DMS114 treated with DMSO at 0.1 percent for 48 hours (cell line): ENCODE measurements around the gene PLCL1.

Experiments
- DNase-seq: peaks from one replicate; lab custom pipeline; 2025; ENCODE audit not compliant: unreplicated experiment; lab: John Stamatoyannopoulos, UW

Gene PLCL1

DNA sequence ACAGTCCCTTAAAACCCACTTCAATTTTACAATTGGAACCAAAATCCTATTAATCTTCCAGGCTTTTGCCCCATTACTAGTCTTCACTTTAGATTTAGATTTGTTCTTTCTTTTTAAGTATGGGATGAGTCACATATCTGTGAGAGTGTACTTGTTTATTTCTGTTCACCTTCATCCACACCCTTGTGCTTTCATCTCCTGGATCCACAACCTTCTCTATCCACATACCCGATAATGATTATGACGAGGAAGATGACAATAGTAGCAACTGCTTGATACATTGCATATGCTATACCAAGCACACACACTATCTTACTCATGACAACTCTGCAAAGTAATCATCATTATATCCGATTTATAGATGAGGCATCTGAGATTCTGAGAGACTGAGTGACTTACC, 297.3 kb downstream of the PLCL1 start:
- DNase-seq, result no peak

DNA sequence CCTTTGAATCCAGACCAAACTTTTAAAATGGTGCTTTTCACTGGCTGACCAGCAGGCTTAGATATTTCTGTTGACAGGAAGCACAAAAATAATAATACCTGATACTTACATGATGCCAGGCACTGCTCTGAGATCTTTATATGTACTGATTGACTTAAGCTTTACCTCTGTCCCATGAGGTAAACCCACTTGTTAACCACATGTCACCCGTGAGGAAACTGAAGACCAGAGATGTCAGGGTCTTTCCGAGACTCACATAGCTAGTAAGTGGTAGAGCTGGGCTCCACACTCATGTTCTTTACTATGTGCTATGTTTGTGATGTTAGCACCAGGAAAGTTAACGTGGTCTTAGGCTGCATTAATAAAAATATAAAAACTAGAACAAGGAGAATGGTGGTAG, 297.7 kb downstream of the PLCL1 start:
- no peak for DNase-seq

DNA sequence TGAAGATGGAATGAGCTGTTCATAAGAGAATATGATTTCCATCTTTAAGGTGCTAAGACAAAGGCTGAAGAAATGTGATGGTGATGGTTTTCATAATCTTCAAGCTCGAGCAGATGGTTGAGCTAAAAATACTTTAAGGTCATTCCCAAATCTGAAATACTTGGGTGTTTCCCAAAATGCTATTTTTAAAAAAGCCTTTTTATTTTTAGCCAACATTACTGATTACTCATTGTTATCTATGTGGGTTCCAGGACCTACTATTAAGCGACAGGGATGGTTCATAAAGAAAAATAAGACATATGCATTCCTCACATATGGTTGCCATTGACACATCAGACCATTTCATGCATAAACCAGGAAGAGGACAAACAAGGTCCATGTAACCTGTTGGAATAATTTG, 298.5 kb downstream of the PLCL1 start:
- DNase-seq, result no peak

DNA sequence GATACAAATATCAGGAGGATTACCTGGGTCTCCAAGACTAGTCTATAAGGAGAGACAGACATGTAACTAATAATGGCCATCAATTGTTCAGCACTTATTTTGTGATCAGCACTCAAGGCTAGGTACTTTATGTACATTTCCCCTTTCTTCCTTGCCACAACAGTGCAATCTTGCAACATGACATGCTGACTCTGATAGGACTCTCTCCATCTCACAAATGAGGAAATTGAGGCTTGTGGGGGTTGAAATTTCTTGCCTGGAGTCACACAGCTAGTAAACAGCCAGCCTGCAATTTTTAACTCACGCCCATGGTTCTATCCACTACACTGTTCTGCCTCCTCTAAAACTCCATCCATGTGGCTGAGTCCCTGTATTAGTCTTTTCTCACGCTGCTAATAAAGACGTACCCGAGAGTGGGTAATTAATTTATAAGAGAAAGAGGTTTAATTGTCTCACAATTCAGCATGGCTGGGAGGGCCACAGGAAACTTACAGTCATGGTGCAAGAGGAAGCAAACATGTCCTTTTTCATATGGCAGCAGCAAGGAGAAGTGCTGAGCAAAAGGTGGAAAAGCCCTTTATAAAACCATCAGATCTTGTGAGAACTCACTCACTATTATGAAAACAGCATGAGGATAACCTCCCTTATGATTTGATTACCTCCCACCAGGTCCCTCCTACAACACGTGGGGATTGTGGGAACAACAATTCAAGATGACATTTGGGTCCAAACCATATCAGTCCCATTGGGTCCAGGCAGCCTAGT, 302.4 kb downstream of the PLCL1 start:
- DNase-seq, result no peak

DNA sequence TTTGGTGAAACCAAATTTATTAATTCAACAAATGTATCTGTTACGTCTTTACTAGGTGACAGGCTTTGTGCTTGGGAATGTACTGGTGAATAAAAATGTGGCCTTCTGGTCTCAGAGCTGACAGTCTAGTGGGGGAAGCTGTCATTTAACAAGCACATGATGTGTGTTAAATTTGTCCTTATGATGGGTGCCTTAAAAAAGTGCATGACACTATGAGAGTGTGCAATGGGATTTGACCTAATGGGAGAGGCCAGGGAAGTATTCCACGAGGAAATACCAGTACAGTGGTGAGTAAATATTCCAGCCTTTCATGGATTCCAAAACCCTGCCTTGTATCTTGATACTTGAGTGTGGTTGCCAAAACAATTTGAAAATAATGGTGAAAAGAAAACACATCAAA, 308.9 kb downstream of the PLCL1 start:
- DNase-seq, result no peak

DNA sequence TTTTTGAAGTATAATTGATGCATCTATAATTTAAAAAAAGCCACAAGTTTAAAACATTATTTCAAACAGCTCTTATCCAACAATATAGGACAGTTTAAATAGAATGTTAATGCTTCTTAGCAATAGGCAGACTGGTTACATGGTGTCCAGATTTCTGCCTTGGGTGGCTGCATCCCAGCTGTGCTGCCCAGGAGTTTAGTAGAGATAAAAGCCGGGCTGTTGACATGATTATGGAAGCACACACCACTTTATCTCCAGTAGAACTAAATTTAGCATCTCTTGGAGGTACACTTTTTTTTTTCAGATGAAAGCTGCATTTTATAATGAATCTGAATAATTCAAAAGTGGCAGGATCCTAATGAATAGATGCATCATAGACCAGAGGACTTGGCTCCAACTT, 309.7 kb downstream of the PLCL1 start:
- no peak for DNase-seq

DNA sequence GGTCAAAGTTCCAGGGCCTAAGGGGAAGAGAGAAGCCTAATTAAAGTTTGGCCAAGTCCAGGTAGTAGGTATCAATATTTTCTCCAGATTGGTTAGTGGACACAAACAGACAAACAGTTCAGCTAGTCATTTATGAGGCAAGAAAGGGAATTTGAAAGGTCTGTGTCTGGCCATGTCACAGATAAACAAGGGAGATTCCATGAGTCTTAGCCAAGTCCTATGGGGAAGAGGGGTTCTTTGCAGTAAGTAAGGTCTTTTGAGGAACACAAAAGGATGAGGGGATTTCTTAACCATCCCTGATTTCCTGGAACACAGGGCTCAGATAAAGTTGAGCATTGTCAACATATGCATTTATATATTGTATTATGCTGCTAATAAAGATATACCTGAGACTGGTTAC, 310.8 kb downstream of the PLCL1 start:
- DNase-seq, result no peak

DNA sequence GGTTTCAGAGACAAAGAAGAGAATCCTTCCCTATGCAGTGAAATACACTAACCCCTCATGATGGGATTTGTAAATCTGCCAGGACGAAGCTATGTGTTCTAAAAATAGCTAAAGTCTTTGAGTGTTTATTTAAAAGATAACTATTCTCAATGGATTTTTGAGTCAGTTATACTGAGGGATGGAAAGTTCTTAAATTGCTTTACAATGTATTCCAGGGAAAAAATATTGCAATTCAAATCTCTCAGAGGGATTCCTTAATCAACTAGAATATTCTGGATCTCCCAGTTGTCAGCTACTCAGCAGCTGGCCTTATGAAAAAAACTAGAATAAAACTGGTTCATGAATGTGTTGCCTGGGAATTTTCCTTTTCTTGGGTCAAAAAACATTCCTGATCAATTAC, 312.4 kb downstream of the PLCL1 start:
- DNase-seq, result no peak

DNA sequence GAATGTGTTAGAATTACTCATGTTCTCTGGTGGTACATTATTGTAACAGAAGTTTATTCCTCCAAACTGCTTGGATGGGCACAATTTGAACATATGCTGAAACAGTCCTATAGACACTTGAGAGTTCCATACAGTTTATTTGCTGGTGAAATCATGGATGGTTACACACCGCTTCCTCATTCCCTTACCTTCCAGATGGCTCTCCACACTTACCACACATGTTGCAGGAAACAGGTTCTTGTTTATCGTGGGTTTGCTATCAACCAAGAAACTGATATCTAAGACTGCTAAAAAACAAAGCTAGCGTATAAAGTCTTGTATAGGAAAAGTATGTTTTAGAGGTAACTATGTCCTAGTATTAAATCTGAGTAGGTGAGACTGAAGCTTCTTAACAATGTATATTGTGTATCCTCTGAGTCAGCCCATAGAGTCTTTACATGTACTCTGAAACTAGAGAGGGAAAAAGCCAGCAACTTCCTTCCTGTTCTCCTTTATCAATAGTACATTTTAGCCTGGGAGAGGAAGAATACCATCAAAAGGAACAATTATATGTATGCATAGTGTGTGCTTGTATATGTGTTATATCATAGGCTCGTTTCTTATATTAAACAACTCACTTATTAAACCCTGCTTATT, 313.1 kb downstream of the PLCL1 start:
- no peak for DNase-seq

DNA sequence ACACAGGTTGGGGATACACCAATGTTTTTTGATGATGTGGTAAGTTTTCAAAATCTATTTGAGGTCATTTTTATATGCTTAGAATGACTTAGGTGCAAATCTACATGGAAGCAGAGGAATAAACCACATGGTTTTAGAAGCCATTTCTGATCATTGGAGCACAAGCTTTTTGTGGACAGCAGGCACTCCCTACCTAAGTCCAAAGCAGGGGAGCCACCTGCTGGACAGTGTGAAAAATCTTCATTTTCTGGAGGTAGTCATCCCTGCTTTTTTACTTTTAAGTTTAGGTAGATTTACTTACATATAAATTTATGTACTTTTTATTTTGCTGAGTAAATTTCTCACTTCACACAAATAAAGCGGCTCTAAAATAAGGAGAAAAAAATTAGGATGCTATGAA, 323.2 kb downstream of the PLCL1 start:
- DNase-seq, result peak; percentile 36

DNA sequence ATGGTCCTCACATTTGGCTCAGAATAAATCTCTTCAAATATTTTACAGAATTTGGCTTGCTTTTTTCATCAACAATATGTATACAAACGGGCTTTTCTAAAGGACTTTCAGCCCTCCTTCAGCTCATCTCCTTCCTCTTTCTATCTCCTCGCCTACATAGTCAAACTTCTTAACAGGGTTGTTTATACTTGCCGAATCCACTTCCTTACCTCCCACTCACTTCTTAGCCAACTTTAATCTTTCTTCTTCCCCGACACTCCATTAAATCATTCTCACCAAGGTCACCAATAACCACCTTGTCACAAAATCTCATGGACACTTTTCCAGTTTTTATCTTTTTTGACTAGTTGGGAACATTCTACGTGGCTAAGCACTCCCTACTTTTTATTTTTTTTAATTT, 325.2 kb downstream of the PLCL1 start:
- no peak for DNase-seq

DNA sequence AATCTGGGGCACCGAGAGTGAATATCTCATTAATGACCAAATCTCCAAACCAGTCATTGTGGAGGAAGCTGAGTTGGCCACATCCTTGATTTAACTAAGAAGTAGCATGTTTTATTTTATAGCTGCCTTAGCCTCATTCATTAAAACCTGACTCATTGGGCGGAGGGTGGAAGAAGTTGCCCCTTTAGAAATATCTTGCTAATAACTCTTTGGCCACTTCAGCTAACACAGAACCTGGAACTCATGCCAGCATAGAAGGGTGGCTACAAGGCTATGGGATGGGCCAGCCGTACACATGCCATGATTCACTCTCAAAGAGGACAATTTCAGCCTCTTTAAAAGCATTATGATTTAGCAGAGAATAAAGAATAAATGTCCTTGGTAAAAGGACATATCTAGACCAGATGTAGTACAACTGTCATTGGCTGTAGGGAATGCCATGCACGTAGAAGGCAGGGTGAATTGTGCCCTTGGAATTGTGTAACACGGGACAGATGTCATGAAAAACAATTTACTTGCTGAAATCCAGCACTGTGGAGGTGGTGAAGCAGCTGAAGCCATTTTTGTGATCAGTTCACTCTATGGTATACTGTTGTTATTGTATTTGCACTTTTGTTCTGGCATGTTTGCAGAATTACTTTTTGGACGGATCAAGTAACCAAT, 330.0 kb downstream of the PLCL1 start:
- no peak for DNase-seq

DNA sequence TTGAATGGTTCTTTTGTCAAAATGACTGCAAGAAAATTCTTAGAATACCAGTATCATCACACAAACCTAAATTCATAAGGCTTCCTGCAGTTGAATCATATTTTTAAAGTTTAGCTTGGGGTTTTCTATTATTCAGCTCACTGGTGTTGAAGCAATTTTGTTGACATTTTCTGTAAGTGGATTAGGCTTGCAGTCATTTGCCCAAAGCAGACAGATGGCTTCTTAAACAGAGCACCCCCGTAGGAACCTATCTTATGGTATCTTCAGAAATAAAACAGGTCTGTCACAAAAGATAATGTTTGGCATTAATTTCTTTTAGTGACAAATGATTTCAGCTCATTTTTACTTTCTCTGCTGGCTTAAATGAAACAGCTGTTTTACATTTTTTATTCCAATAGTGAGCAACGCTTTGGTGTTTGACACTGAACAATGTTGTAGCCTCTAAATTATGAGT, 331.1 kb downstream of the PLCL1 start:
- DNase-seq, result no peak

DNA sequence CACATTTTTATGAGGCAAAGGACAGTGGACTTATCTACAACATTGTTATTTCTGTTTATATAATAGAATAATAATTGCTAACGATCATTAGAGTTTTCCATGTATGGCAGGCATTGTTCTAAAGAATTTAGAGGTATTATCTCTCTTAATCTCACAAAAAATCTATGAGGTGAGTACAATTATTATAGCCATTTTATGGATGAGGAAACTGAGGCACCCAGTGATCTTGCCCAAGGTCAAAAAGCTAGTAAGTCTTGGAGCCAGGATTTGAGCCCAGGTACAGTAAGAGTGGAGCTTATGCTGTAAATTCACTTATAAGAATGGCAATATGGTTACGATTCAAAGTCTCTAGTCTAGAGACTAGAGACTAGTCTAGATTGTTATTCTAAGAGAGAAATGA, 331.7 kb downstream of the PLCL1 start:
- no peak for DNase-seq

DNA sequence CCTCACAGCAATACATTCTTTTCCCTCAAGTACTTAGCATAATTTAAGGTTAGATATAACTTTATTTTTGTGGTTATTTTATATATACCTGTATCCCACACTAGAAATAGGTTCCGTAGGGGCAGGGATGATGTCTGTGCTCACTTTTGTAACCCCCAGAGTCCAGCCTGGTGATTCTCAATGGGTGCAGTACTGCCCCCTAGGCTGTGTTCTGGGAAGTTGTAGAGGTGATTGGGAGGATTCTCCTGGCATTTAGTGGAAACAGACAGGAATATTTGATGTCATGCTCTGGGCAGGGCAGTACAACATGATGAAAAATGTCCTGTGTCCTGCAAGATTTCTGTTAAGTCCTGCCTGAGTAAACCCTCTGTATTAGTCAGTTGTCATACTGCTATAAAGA, 333.3 kb downstream of the PLCL1 start:
- no peak for DNase-seq

DNA sequence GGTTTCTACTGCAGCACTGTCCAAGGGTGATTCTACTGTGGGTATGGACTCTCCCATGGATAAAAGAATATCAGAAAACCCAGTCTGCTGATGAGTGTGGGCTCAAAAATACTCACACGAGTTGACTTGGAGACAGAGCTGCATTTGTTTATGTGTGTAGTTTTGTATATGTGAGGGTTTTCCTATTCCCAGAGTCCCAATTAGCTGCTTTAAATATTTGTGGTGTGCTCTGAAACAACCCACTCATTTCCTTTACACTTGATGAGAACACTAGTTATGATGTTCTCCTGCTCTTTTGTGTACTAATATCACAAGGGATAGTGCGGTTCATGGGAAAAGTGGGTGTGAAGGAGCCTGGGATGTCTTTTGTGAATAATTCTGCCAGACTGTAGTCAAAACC, 337.3 kb downstream of the PLCL1 start:
- DNase-seq, result no peak

DNA sequence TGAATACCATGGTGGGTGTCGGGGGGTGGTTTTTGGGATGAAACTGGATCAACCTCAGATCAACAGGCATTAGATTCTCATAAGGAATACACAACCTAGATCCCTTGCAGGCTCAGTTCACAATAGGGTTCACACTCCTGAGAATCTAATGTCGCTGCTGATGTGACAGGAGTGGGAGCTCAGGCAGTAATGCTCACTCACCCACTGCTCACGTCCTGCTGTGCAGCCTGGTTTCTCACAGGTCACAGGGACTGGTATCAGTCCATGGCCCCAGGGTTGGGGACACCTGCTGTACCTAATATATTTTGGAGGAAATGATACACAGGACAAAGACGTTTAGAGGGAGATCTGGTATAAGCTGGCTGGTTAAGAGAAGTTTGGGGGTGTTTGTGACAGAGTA, 338.8 kb downstream of the PLCL1 start:
- DNase-seq, result no peak

DNA sequence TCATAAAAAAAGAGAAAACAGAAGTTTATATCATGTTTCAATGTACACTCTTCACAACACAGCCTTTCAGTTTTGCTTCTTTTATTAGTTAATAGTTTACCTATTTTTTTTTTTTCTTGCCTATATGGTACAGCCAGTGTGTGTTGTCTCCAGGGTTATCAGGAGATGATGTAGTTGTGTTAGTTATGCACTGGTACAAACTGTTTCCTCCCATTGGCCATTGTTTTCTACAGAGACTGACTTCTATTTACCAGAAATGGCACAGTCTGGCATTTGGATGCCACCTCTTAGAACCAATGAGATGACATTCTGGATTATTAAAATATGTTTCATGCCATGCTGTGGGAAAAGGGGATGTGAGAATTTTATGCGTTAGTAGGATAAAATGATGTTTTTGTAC, 339.4 kb downstream of the PLCL1 start:
- no peak for DNase-seq

DNA sequence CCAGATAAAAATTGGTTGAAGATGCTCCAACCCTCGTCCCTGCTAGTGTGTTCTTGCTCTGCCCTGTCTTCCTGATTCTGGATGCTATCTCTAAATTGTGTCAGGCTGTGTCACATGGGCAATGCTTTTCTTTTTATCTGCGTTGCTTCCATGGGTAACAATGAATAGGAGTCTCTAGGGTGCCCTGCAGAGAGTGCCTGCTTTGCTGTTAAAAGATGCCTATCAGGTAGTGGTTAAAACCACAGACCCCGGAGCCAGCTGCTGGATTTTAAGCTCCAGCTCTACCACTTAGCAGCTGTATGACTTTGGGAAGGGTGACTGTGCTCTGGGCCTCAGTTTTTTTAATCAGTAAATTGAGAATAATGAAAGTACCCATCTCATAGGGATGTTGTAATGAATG, 340.3 kb downstream of the PLCL1 start:
- no peak for DNase-seq

DNA sequence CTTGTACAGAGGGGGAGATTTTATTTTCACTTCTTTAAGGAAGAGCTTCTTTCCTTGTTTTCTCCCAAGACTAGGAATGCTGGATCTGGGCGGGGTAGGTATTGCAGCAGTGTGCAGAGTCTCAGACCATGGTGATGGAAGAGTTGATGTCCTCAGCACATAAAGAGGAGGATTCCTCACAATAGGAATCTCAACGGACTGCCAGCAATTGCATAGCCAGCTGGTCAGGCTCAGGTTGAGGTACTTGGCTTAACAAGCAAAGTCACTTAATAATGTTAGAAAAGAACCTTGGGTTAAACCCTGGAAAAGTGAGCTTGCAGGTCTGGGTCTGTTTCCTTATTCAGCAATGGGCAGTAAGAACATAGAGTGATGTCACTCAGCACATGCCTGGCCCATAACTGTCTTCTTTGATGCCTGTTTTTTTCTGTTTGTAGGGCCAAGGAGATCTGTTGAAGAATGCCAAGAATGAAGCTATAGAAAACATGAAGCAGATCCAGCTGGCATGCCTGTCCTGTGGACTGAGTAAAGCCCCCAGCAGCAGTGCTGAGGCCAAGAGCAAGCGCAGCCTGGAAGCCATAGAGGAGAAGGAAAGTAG, 342.1 kb downstream of the PLCL1 start:
- DNase-seq, result no peak

DNA sequence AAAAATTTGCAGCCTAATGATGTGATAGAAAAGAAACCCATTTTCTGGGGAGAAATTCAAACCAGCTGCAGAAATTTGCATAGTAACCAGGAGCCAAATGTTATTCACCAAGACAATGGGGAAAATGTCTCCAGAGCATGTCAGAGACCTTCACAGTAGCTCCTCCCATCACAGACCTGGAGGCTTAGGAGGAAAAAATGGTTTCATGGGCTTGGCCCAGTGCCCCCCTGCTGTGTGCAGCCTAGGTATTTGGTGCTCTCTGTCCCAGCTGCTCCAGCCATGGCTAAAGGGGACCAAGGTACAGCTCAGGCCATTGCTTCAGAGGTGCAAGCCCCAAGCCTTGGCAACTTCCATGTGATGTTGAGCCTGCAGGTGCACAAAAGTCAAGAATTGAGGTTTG, 352.9 kb downstream of the PLCL1 start:
- no peak for DNase-seq

DNA sequence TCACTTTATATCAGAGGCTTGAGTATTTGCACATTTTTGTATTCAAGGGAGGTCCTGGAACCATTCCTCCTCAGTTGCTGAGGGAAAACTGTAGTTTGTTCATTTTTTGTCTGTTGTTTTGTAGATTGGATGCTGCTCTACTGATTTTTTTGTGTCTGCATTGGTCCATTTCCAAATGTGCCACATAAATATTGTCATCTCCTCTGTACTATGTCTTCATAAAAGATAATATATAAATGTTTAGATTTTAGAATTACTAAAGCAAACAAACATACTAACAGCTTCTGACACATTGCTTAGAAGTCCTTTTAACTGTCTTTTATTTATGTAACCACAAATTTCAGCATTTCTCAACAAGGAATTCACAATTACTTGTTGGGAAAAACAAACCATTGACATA, 356.8 kb downstream of the PLCL1 start:
- no peak for DNase-seq
